SIG-M5 treated with dmso at 0.1 percent for 504 hours (cell line): Measurements from ENCODE around the gene PSMA6.
A peak's percentile ranks its signal among the peaks of the same experiment; 100 is the strongest.
"Not testable (repeated sequence)": the region's sequence is repeated elsewhere in the genome, so short reads cannot be mapped to it uniquely, and the experiment has no call there.

Experiments
- DNase-seq: peaks from one replicate; lab custom pipeline; 2025; ENCODE audit not compliant: unreplicated experiment; lab: John Stamatoyannopoulos, UW

Gene PSMA6

DNA sequence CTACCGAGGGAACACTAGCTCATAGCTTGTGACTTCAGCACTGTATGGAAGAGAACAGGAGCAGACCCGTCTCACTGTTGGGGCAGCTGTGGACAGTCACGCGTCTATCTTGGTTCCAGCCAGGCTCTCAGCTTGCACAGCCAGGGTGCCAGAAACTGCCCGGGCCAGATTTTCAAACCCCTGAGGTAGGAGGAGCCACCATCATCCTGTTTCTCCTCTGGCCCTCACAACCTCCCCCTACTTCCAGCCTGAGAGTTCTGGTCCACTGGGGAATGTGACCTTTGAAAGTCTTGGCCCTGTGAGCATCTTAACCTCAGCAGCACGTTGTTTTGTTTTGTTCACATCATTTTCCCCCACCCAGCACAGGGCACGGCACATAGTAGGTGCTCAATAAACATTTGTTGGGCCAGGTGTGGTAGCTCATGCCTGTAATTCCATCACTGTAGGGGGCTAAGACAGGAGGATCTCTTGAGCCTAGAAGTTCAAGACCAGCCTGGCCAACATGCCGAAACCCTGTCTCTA, 50.4 kb downstream of the PSMA6 start:
- DNase-seq, result no peak

GRCh38 chr14:35343702-35344101, 51.5 kb downstream of the PSMA6 start:
- DNase-seq, result no peak

- no peak for DNase-seq
Observed at GRCh38 chr14:35344107-35344807, 52.1 kb downstream of the PSMA6 start.

DNA sequence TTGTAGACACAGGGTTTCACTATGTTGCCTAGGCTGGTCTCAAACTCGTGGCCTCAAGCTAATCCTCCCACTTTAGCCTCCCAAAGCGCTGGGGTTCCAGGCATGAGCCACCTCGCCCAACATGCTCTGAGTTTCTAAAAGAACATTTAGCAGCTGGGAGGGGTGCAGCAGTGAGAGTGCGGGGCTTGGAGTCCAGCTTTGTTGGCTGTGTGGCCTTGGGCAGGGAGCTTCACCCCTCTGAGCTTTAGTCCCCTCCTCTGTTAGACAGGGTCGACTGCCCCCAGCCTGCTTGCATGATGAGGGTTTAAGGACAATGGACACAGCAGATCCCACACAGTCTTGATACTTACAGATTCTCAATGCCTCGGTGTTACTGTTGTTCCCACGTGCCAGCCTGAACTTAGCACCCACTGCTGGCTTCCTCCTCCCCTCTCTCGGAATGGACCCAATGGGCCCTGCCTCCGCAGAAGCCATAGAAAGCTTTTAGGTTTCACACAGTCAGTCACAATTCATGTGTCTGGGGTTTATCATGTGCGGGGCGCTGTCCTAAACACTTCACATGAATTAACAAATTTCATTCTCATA, 54.6 kb downstream of the PSMA6 start:
- no peak for DNase-seq

- DNase-seq, result no peak
Observed at GRCh38 chr14:35347323-35348043, 55.3 kb downstream of the PSMA6 start.

DNA sequence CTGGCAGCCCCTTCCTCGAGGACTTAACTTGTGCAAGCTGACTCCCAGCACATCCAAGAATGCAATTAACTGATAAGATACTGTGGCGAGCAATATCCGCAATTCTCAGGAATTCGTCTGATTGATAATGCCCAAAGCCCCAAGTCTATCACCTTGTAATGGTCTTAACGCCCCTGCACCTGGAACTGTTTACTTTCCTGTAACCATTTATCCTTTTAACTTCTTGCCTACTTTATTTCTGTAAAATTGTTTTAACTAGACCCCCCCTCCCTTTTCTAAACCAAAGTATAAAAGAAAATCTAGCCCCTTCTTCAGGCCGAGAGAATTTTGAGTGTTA, 55.8 kb downstream of the PSMA6 start:
- DNase-seq, result not testable (repeated sequence)

- DNase-seq, result no peak
Observed at GRCh38 chr14:35349496-35350365, 57.5 kb downstream of the PSMA6 start.

- DNase-seq, result no peak
Observed at GRCh38 chr14:35351497-35351896, 59.3 kb downstream of the PSMA6 start.

GRCh38 chr14:35351897-35352273, 59.7 kb downstream of the PSMA6 start:
- DNase-seq, result no peak

DNA sequence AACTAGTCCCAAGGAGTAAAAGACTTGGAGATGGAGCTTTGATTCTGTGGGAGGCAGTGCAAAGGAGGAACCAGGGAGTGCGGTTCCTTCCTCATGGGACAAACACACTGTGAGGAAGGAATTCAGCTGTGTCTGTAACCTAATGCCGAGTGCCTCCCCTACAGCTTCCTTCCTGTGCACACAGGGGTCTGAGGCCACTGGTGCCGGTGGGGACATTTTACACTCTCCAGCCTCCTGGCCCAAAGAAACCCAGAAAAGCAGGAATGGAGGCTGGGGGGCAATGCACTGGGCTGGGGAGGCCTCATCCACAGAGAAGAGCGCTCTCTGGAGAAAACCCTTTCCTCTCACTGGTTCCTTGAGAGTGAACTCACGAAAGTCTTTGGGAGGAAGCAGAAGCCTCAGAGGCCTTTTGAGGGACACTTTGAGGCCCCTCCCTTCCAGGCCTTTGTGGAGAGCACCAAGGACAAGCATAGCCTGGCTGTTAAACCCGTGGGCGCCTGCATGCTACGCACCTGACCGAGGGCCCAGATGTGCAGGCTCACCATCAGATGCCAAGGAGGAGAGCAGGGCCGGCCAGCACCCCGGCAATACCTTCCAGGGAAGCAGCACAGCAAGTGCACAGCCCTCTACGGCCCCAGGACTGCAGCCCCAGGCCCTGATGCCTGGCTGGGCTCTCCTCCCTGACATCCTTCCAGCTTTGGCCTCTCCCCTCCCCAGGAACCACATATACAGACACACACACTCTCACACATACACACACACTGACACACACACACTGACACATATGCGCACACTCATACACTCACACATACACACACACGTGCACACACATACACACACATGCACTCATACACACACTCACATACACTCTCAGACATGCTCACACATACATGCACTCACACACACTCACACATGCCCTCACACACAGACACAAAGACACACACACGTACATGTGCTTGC, 60.4 kb downstream of the PSMA6 start:
- no peak for DNase-seq

DNA sequence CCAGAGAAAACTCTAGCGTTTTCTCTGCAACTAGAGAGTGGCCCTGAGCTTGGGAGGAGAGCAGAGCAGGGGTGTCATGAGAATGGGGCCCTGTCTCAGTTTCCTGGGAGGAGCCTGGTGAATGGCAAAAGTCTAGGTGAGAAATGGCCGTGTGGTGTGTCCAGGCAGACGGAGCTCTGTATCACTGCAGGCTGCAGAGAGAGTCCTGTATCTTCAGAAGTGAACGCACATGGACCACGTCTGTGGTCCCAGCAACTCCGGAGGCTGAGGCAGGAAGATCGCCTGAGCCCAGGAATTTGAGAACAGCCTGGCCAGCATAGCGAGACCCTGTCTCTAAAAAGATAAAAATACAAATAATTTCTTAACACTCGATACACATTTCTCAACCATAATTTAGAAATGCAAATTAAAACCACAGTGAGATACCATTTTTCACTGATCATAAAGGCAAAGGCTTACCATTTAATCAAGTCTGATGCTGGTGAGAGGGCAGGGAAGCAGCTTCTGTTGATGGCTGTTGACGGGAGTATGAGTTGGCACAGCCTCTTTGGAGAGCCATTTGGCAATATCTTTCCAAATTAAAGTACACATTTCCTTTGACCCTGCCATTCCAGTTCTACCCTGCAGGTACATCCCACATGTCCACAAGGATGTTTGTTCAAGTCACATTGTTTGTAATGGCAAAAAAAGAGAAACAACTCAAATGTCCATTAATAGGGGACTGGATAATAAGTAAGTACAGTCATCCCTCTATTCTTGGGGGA, 61.4 kb downstream of the PSMA6 start:
- peak; percentile 53 for DNase-seq

DNA sequence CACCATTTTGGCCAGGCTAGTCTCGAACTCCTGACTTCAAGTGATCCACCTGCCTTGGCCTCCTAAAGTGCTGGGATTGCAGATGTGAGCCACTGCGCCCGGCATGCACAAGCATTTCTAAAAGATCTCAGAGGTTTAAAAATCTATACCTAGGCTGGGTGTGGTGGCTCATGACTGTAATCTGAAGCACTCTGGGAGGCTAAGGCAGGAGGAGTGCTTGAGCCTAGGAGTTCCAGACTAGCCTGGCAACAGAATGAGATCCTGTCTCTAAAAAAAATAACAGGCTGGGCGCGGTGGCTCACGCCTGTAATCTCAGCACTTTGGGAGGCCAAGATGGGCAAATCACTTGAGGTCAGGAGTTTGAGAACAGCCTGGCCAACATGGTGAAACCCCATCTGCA, 63.1 kb downstream of the PSMA6 start:
- not testable (repeated sequence) for DNase-seq

DNA sequence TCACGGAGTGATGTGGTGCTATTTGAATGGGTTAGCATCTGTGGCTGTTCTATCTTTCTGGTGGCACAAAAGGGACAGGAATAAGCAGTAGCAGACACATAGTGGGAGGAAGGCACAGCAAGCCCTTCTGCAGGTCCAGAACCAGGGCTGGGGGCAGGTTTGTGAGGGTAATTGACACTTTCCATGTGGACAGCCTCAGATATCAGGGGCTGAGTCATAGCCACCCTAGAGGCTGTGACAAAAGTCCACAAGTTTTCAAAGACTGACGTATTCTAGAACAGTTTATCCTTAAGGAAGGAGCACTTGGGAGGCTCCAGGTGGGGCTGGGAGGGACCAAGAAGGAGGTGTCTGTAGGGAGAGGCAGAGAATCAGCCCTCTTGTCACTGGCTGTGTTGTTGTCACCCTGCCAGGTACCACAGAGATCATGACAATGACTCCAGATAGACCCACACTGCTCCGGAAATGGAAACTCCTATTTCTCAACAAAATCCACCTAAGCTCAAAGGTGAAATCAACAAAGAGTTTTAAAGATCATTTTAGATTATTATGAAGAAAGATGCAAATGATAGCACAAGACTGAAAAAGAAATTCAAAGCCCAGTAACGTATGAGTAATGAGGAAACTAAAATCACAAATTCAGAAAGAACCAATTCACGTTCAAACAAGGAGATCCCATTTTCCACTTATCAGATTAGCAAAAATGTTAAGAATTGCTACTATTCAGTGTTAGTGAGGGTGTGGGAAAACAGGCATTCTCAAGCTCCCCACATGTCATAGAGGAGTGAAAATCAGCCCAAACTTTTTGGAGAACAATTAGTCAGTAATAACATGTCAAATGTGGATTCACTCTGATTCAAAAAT, 64.0 kb downstream of the PSMA6 start:
- no peak for DNase-seq

GRCh38 chr14:35359655-35360054, 67.5 kb downstream of the PSMA6 start:
- not testable (repeated sequence) for DNase-seq

DNA sequence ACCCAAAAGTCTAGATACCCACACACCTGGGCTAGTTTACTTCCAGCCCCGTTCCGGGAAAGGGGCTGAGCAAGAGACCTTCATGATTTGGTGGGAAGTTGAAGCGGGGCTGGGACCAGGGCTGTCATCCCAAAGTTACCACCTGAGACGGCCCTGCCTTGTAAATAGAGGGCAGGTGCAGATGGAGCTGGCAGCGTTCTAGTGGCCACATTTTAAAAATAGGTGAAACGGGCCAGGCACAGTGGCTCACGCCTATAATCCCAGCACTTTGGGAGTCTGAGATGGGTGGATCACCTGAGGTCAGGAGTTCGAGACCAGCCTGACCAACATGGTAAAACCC, 68.9 kb downstream of the PSMA6 start:
- DNase-seq, result no peak

DNA sequence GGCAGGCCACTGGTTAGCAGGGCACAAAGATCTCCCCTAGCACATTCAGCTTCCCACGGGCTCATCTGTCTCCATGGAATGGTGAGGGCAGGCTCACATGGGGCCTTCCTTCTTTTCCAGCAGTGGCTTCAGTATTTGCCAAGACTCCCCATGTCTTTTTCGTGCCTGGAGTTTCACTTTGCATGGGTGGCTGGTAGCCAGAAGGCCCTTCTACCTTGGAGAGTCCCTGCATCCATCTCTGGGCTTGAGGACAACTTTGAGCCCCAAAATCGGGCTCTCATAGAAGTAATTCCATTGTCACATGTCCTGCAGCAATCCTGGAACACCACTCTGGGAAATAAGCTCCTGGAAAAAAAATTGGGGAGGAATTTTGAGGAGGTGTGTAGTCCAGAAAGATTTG, 70.3 kb downstream of the PSMA6 start:
- no peak for DNase-seq

DNA sequence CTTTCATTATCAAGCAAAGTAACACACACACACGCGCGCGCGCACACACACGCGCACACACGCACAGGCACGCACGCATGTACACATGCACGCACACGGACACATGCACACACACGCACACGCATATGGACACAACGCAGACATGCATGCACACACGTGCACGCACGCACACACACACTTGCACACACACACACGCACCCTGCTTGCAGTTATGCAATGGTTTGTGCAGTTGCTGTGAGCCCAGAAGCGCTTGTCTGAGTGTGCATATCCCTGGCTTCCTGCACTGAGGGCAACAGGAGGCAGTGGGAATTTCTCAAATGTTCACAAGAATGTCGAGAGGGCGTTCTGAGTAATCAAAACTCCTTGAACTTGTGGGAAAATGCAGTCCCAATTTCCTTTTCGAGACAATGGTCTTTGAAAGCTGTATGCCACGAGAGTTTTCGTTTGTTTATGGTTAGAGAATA, 70.8 kb downstream of the PSMA6 start:
- no peak for DNase-seq
